B cell (primary cell): Measurements from ENCODE around the gene KMT2A.

Experiments used
- CTCF ChIP-seq: fragments of 200-600 bp; IDR thresholded peaks from one replicate; pipeline ENCODE4 v1.8.0; 2022; ENCODE audit warnings: antibody characterized with exemption, mild to moderate bottlenecking
- EZH2 ChIP-seq: IDR thresholded peaks from 2 replicates; pipeline ENCODE4 v1.6.1; 2012; ENCODE audit warnings: borderline replicate concordance, low read depth, mild to moderate bottlenecking, moderate library complexity, low read length; ENCODE audit not compliant: insufficient read depth, poor library complexity, severe bottlenecking

- TF ChIP-seq EZH2 (no peak), CTCF (no peak)
Measured at GRCh38 chr11:118533769-118534729, 97.8 kb downstream of the KMT2A start.
